ENCODE measurements around the gene CHI3L2.

Gene CHI3L2, protein sequence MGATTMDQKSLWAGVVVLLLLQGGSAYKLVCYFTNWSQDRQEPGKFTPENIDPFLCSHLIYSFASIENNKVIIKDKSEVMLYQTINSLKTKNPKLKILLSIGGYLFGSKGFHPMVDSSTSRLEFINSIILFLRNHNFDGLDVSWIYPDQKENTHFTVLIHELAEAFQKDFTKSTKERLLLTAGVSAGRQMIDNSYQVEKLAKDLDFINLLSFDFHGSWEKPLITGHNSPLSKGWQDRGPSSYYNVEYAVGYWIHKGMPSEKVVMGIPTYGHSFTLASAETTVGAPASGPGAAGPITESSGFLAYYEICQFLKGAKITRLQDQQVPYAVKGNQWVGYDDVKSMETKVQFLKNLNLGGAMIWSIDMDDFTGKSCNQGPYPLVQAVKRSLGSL

GRCh38 chr1:111227434-111227833, at the start of gene CHI3L2:
Gene CHI3L2, plus strand, starts transcription at chr1:111227713. Its CDS starts 17 bp downstream, at chr1:111227730.
- DNase-seq (ENCODE audit: low spot score), result no peak

GRCh38 chr1:111179968-111180533, 47.5 kb upstream of the CHI3L2 start:
- no peak for DNase-seq (ENCODE audit: low spot score)

- DNase-seq (ENCODE audit: low spot score), result no peak
Observed at GRCh38 chr1:111182052-111182451, 45.5 kb upstream of the CHI3L2 start.

- DNase-seq (ENCODE audit: low spot score), result no peak
Observed at GRCh38 chr1:111183308-111184069, 44.0 kb upstream of the CHI3L2 start.

DNA sequence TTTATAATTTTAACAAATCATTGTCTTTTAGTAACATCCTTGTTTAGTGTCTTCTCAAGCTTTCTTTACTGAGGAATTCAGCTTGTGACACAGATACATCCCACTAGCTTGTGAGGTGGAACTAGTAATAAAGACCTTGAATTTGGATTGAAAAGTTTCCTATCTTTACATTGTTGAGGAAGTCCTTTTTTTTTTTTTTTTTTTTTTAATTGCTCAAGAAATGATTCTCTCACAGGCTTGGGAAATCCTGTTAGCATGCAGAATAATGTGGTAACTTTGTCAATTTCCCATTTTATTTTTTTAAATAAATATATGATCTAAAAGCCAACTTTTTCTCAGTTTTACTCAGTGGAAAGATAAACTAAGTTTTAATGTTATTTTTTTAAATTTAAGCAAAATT, 42.9 kb upstream of the CHI3L2 start:
- DNase-seq (ENCODE audit: low spot score), result no peak

GRCh38 chr1:111190931-111191451, 36.5 kb upstream of the CHI3L2 start:
- DNase-seq (ENCODE audit: low spot score), result no peak

DNA sequence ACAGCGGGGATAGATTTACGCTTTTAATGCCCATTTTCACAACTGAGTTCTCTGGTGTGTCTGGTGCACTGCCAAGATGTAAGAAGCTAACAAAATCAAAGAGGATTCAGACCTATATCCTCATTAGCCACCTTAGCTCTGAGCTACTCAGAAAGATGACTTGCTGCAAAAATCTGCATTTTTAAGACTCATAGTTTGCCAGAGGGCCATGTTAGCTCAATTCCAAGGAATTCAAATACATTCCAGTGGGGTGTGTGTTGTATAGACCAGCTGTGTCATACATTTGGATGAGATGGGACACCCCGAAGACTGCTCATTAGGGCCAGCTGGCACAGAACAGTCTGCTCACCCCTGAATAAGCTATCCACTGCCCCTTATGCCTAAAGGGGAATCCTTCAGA, 36.0 kb upstream of the CHI3L2 start:
- DNase-seq (ENCODE audit: low spot score), result no peak

DNA sequence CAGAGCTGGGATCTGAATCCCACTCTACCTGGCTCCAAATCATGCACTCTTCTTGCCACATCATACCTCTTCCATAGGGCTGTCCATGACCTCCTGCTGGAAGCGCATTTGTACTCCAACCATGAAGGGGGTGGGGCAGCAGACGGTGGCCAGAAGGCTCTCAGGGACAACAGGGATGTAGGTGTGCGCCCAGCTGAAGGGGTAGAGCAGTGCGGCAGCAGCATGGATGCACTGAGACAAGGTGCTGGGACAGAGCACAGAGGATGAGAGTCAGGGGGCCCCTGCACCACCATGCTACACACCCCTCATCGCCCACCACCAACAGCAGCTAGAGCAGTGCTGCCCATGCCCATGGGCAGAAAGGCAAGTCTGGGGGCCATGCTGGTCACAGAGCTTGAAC, 35.4 kb upstream of the CHI3L2 start:
- DNase-seq (ENCODE audit: low spot score), result no peak

DNA sequence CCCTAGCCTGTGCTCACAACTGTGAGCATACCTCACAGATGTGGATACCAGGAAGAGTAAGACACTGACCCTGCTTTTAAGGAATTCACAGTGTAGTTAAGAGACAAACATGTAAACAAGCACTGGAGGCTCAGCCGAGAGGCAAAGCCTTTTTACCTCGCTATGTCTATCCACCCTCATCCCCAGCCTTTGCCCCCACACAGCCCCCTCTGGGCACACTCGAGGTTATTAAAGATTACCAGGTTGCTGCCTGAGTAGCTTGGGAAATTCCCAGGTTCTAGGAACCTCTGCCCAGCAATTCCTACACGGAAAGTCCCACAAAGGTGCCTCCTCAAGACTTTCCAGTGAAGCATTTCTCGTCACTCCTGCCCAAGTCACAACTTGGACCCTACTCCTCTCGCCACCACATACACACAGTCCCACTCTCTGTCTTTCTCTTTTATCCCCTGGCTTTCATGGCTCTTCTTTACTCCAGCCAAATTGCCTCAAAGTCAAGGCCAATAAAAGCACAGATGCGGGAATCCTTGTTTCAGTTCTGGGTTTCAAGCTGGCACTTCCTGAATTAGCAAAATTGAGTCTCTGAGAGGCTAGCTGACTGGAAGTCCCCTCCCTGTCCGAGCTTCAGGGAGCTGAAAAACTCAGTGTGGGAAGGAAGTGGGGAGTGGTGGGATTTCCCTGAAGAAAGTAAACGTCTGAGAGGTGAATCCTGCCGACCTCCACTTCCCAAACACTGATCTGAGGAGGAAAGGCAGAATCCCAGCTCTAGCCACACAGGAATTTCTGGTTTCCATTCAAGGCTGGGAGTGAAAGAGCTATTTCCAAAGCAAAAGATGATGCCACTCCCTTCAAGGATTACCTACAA, 34.6 kb upstream of the CHI3L2 start:
- no peak for DNase-seq (ENCODE audit: low spot score)

- no peak for DNase-seq (ENCODE audit: low spot score)
Observed at GRCh38 chr1:111193712-111194480, 33.6 kb upstream of the CHI3L2 start.

GRCh38 chr1:111195002-111195684, 32.4 kb upstream of the CHI3L2 start:
- no peak for DNase-seq (ENCODE audit: low spot score)

GRCh38 chr1:111196213-111196612, 31.3 kb upstream of the CHI3L2 start:
- DNase-seq (ENCODE audit: low spot score), result no peak

- DNase-seq (ENCODE audit: low spot score), result peak; percentile 11
Observed at GRCh38 chr1:111197598-111198284, 29.8 kb upstream of the CHI3L2 start.

GRCh38 chr1:111198836-111199235, 28.7 kb upstream of the CHI3L2 start:
- DNase-seq (ENCODE audit: low spot score), result no peak

- no peak for DNase-seq (ENCODE audit: low spot score)
Observed at GRCh38 chr1:111199329-111199728, 28.2 kb upstream of the CHI3L2 start.

DNA sequence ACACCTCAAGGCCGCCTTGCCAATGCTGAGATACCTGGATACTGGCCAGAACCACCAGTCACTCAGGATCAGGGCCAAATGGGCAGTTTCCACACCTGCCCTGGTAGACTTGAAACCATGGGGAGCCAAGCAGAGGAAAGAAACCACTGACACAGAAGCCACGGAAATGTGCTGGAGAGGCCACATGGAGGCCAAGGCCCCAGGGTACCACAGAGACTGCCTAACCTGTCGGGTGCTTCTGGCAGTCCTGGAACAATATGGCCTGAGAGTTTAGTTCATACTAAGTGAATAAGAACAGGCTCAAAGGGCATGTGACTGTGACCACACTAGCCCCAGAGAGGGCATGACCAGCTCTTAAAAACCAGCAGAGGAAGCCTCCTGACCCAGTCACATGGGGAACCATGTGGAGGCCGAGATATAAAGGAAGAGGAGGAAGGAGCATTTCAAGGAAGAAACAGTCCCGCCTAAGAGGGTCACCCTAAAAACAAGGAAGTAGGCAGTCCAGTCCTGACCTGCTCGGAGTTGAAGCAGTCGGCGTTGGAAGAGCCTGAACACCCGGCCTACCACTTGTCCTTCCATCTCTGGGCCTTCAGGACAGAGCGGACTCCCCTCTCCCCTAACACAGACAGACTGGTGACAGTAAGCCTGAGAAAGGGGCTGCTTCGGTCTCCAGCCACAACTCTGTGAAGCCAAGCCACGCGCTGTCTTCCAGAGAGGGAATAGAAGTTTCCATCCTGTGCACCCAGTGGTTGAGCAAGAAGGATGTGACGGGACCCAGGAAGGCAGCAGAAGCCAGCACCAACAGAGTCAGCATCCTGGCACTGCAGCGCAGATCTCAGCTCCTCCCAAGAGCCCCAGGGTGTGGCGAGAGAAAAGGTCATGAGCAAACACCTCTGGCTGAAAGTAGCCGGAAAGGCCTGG, 27.4 kb upstream of the CHI3L2 start, which contains the start of gene DENND2D:
DENND2D (minus strand) TSS at position 766 of the 921 bp plus-strand sequence; CDS start at position 579, 187 bp downstream.
- no peak for DNase-seq (ENCODE audit: low spot score)

DNA sequence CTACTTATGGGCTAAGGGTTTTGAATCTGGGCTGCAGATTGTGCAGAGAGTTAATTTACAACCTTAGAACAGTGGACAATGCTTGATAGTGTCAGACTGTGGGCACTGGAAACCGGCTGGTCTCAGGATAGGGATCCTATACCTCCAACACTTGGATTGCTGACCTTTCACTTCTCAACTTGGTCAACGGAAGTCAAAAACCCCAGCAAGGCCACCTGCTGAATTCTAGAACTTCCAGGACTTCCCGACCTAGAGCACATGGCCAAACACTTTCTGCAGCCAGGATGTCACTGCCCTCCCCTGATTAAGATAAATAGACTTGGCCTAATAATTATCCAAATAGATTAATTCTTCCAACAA, 26.7 kb upstream of the CHI3L2 start:
- DNase-seq (ENCODE audit: low spot score), result no peak

DNA sequence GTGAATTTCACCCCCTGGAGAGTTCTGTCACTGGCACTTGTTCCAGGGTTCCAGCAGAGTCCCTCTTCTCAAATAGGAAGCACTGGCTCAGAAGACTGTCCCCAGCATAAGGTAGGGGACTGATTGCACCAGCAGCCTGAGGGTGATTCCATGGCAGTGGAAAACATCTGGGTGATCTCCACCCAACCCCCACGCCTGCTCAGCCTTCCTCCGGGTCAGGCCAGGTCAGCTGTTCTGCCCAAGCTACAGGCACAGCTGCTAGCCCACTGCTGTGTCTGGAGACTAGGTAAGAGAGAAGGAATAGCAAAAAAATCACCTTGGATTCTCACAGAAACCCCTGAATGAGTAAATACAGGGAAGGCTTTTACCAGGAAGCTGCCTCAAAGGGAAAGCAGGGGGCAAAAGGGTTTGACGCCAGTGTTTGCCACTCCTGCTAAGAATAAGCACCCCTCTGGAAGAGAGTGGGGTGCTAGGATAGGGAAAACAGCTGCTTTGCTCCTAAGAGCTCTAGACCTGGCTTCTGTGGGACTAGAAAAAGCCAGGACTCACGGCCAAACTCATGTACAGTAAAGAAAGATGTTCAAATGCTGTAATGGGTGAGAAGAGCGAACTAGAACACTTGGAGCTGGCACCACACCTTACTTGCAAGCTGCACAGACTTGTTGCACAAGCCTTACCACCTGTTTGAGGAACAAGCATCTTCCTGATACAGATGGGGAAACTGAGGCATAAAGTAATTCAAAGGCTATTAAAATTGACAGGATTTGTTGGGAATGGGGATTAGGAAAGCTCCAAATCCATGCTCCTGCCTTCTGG, 26.0 kb upstream of the CHI3L2 start:
- DNase-seq (ENCODE audit: low spot score), result no peak

Measured in SW480 (cell line).